ENCODE results near the gene SHROOM1. TPM values are rescaled to one million over a fixed set of nuclear protein-coding genes. Genes with fewer than 3 reads are reported as not detected.

Gene SHROOM1
- total RNA-seq, 1 experiment from 2014 or later, result 24.5 TPM

DNA sequence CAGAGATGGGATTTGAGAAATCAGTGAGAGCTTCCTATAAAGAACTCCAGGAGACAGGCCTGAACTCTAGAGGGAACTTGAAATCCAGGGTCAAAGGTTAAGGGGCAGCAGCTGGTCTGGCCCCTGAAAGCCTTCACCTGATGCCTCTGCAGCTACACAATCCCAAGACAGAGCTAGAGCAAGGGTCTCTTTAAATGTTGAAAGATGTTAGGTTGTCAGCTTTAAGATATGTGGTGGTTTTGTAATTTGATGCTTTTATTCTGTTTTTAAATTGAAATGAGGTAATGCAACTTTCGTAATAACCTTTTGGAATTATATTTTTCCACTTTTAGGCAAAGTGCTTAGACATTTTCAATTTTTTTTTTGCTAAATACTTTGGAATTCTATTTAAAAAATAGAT lies 15.0 kb downstream of the SHROOM1 start:
- Mint-ChIP-seq H3K4me1 (ENCODE audit: low read depth, unreplicated experiment) (peaks cover 18% of the 10 kb centered on the region), H3K9me3 (ENCODE audit: low read depth, unreplicated experiment) (no peaks in the 10 kb centered on the region), H3K27ac (ENCODE audit: unreplicated experiment) (no peak overlapping the region), H3K36me3 (ENCODE audit: insufficient read depth, unreplicated experiment) (peaks cover 16% of the 10 kb centered on the region), H3K4me3 (ENCODE audit: low read depth, unreplicated experiment) (peak overlapping the region; percentile 26), H3K27me3 (ENCODE audit: unreplicated experiment) (no peaks in the 10 kb centered on the region)
- TF ChIP-seq CTCF (IDR thresholded peaks at IDR 0.05; ENCODE audit: unreplicated experiment), result no peak
- intact Hi-C loops (cut with micrococcal nuclease; ENCODE audit: unreplicated experiment), result no loop called here
- no peak for DNase-seq
- CTCF ChIA-PET, result no interaction called here
- no TSS peak for BruUV-seq (replicated peaks)

- CTCF ChIA-PET, result no interaction called here
- no peak overlapping the region for H3K27ac Mint-ChIP-seq (ENCODE audit: unreplicated experiment)
- no peaks in the 10 kb centered on the region for H3K9me3 Mint-ChIP-seq (ENCODE audit: low read depth, unreplicated experiment)
- no peaks in the 10 kb centered on the region for H3K27me3 Mint-ChIP-seq (ENCODE audit: unreplicated experiment)
- peaks cover 11% of the 10 kb centered on the region for H3K36me3 Mint-ChIP-seq (ENCODE audit: insufficient read depth, unreplicated experiment)
- DNase-seq, result no peak
- peaks cover 15% of the 10 kb centered on the region for H3K4me1 Mint-ChIP-seq (ENCODE audit: low read depth, unreplicated experiment)
- no TSS peak for BruUV-seq (replicated peaks)
- no peak for TF ChIP-seq CTCF (IDR thresholded peaks at IDR 0.05; ENCODE audit: unreplicated experiment)
- intact Hi-C loops (cut with micrococcal nuclease; ENCODE audit: unreplicated experiment), result no loop called here
- H3K4me3 Mint-ChIP-seq (ENCODE audit: low read depth, unreplicated experiment), result peak overlapping the region; percentile 26
Measured at GRCh38 chr5:132814503-132815294, 15.7 kb downstream of the SHROOM1 start.

DNA sequence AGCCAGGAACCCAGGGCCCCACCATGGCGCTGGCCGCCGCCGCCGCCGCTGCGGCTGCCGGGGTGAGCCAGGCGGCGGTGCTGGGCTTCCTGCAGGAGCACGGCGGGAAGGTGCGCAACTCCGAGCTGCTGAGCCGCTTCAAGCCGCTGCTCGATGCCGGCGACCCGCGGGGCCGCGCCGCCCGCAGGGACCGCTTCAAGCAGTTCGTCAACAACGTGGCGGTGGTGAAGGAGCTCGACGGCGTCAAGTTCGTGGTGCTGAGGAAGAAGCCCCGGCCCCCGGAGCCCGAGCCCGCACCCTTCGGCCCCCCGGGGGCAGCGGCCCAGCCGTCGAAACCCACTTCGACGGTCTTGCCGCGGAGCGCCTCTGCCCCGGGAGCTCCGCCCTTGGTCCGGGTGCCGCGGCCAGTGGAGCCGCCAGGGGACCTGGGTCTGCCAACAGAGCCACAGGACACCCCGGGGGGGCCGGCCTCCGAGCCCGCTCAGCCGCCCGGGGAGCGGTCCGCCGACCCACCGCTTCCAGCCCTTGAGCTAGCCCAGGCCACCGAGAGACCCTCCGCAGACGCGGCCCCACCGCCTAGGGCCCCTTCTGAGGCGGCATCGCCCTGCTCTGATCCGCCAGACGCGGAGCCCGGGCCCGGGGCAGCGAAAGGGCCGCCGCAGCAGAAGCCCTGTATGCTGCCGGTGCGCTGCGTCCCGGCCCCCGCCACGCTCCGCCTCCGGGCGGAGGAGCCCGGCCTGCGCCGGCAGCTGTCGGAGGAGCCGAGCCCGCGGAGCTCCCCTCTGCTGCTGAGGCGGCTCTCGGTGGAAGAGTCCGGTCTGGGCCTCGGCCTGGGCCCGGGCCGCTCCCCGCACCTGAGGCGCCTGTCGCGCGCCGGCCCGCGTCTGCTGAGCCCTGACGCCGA lies 16.6 kb downstream of the SHROOM1 start:
- no peaks in the 10 kb centered on the region for H3K27me3 Mint-ChIP-seq (ENCODE audit: unreplicated experiment)
- peak overlapping the region; percentile 69 for H3K4me3 Mint-ChIP-seq (ENCODE audit: low read depth, unreplicated experiment)
- H3K36me3 Mint-ChIP-seq (ENCODE audit: insufficient read depth, unreplicated experiment), result peaks cover 11% of the 10 kb centered on the region
- intact Hi-C loops (cut with micrococcal nuclease; ENCODE audit: unreplicated experiment), result no loop called here
- H3K27ac Mint-ChIP-seq (ENCODE audit: unreplicated experiment), result no peak overlapping the region
- CTCF ChIA-PET, result interaction anchor here (0.6 to 1.6 kb wide), 7 partner anchors 12 to 571 kb away, joined by 3 to 9 read pairs (median 4); partner anchors contain the start of gene CCNI2
- H3K9me3 Mint-ChIP-seq (ENCODE audit: low read depth, unreplicated experiment), result no peaks in the 10 kb centered on the region
- no peak for TF ChIP-seq CTCF (IDR thresholded peaks at IDR 0.05; ENCODE audit: unreplicated experiment)
- peaks cover 23% of the 10 kb centered on the region for H3K4me1 Mint-ChIP-seq (ENCODE audit: low read depth, unreplicated experiment)
- BruUV-seq (replicated peaks), result no TSS peak
- peak; percentile 52 for DNase-seq

DNA sequence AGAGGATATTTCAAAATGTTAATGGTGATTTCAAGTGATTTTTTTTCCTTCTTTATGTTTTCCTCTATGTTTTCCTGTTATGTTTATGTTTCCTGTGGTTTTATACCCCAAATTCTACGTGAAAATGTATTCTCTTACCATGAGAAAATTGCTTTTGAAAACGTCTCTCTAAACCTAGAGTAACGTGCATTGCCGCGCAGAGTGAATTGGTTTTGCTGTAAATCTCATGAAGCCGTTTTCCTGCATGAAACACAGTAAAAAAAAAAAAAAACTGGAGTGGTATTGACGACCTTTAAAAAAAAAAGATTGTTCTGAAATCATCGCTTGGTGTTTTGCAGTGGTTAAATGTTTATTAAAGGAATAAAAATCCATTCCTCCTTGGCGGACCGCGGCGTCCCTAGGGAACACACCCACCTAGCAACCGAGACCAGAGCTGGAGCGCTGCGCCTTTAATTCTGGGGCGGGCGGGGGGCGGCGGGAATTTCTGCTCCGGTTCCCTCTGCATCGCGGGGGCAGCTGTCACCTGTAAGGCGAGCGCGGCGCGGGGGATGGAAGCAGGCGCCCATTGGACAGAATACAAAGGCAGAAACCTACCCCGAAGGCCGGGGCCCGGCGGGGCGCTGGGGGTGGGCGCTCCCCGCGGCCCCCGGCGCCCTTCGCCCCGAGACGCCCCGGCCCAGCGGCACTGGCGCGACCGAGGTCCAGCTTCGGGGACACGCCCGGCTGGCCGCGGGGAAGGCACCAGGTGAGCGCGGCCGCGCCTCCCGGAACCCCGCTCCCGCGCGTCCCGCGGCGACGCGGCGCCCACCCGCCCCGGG lies 17.5 kb downstream of the SHROOM1 start, which contains the start of gene SOWAHA:
TSS of gene SOWAHA (plus strand) at position 522 of the 818 bp plus-strand sequence. CDS start 320 bp downstream, outside the sequence.
- no TSS peak for BruUV-seq (replicated peaks)
- Mint-ChIP-seq H3K27me3 (ENCODE audit: unreplicated experiment) (no peaks in the 10 kb centered on the region), H3K27ac (ENCODE audit: unreplicated experiment) (no peak within 1 kb of the TSS), H3K9me3 (ENCODE audit: low read depth, unreplicated experiment) (no peaks in the 10 kb centered on the region), H3K4me3 (ENCODE audit: low read depth, unreplicated experiment) (peak within 1 kb of the TSS; percentile 69), H3K36me3 (ENCODE audit: insufficient read depth, unreplicated experiment) (peaks cover 11% of the 10 kb centered on the region), H3K4me1 (ENCODE audit: low read depth, unreplicated experiment) (peaks cover 23% of the 10 kb centered on the region)
- peak; percentile 46 for DNase-seq
- intact Hi-C loops (cut with micrococcal nuclease; ENCODE audit: unreplicated experiment), result no loop called here
- no peak for TF ChIP-seq CTCF (IDR thresholded peaks at IDR 0.05; ENCODE audit: unreplicated experiment)
- CTCF ChIA-PET, result interaction anchor here (0.5 to 1.6 kb wide), 7 partner anchors 11 to 493 kb away, joined by 3 to 9 read pairs (median 4); partner anchors contain the start of gene CCNI2

Measured in Calu3 (cell line).